PC-3 (cell line): ENCODE measurements around the gene SMYD1. TPM values are rescaled to one million over a fixed set of nuclear protein-coding genes. Genes with fewer than 3 reads are reported as not detected.
A peak's percentile ranks its signal among the peaks of the same experiment; 100 is the strongest.

Experiments
- ATAC-seq: fragments of 200-7000 bp; cut with Tn5 transposase; 2 replicates; pipeline ENCODE4 v1.9.1; 2020; ENCODE audit warnings: mild to moderate bottlenecking, moderate library complexity
- BruUV-seq: library from RNA; stranded (reverse); fragments of 400-500 nt; replicated peaks from 2 replicates; lab custom pipeline; 2021; lab: Mats Ljungman, UMichigan
- CTCF ChIA-PET: fragments of 300-600 bp; sonication (Branson Sonifier 250); formaldehyde crosslinking; loops from one replicate; lab custom pipeline; 2022; ENCODE audit warnings: antibody characterized with exemption; lab: Charles Lee
- POLR2A ChIA-PET: fragments of 300-600 bp; sonication (Branson Sonifier 250); formaldehyde crosslinking; loops from one replicate; lab custom pipeline; 2022; ENCODE audit warnings: antibody characterized with exemption; ENCODE audit not compliant: unreplicated experiment; lab: Charles Lee
- DNase-seq: peaks from one replicate; pipeline ENCODE4 v3.0.0-alpha.2; 2015
- H2AFZ ChIP-seq: fragments of 300-600 bp; sonication (generic); 2 replicates; pipeline ENCODE4 v1.6.0; 2016; ENCODE audit warnings: antibody characterized with exemption, low read length
- H3F3A ChIP-seq: fragments of 300-600 bp; sonication (generic); one replicate; pipeline ENCODE4 v1.6.0; 2017; ENCODE audit warnings: antibody characterized with exemption, low read length, control low read depth, mild to moderate bottlenecking; ENCODE audit not compliant: unreplicated experiment
- H3K27ac ChIP-seq: fragments of 300-600 bp; sonication (generic); 2 replicates; pipeline ENCODE4 v1.5.1; 2016; ENCODE audit warnings: mild to moderate bottlenecking, low read length
- H3K27me3 ChIP-seq: fragments of 300-600 bp; sonication (generic); 2 replicates; pipeline ENCODE4 v1.6.1; 2016; ENCODE audit warnings: low read length, mixed read lengths
- H3K36me3 ChIP-seq: fragments of 300-600 bp; sonication (generic); 2 replicates; pipeline ENCODE4 v1.6.1; 2016; ENCODE audit warnings: low read depth, mixed run types, low read length, mixed read lengths
- H3K4me1 ChIP-seq: fragments of 300-600 bp; sonication (generic); 2 replicates; pipeline ENCODE4 v1.5.1; 2016; ENCODE audit warnings: low read length; ENCODE audit not compliant: insufficient read depth
- H3K4me2 ChIP-seq: fragments of 300-600 bp; sonication (generic); 2 replicates; pipeline ENCODE4 v1.6.0; 2016; ENCODE audit warnings: low read length
- H3K4me3 ChIP-seq: fragments of 300-600 bp; sonication (generic); 2 replicates; pipeline ENCODE4 v1.5.1; 2016; ENCODE audit warnings: mild to moderate bottlenecking, low read length, mixed read lengths
- H3K79me2 ChIP-seq: fragments of 300-600 bp; sonication (generic); 2 replicates; pipeline ENCODE4 v1.6.1; 2017; ENCODE audit warnings: low read length, mixed read lengths
- H3K9ac ChIP-seq: fragments of 300-600 bp; sonication (generic); 2 replicates; pipeline ENCODE4 v1.6.0; 2016; ENCODE audit warnings: mild to moderate bottlenecking, low read length
- H3K9me2 ChIP-seq: fragments of 300-600 bp; sonication (generic); replicated peaks from 2 replicates; pipeline ENCODE4 v1.6.1; 2016; ENCODE audit warnings: mixed run types, low read length, mixed read lengths
- H3K9me3 ChIP-seq: fragments of 300-600 bp; sonication (generic); 2 replicates; pipeline ENCODE4 v1.6.1; 2016; ENCODE audit warnings: low read length, mixed read lengths
- H4K20me1 ChIP-seq: fragments of 300-600 bp; sonication (generic); 2 replicates; pipeline ENCODE4 v1.6.1; 2016; ENCODE audit warnings: low read length, mixed read lengths
- EZH2 ChIP-seq: fragments of 300-600 bp; sonication (generic); IDR thresholded peaks from one replicate; pipeline ENCODE4 v1.6.1; 2017; ENCODE audit warnings: antibody characterized with exemption, mild to moderate bottlenecking, low read length; ENCODE audit not compliant: unreplicated experiment
- EZH2phosphoT487 ChIP-seq: fragments of 300-600 bp; sonication (generic); IDR thresholded peaks from 2 replicates; pipeline ENCODE4 v1.6.1; 2018; ENCODE audit warnings: mild to moderate bottlenecking, antibody characterized with exemption, low read length, borderline replicate concordance
- intact Hi-C: fragments of 100-400 bp; cut with micrococcal nuclease; formaldehyde crosslinking; loops from 2 replicates; pipeline ENCODE4 v1.9.0; 2023
- total RNA-seq: library from RNA; depleted of rRNA; stranded (reverse); fragments of >200 nt; gene quantifications from 2 replicates; pipeline ENCODE4 v1.2.3, GENCODE V29; 2014
- TF ChIP-seq, protein P1 (sequence below): fragments of 300-600 bp; sonication (generic); conservative IDR thresholded peaks from 2 replicates; pipeline ENCODE4 v1.5.1; 2017; ENCODE audit warnings: antibody characterized with exemption, low read depth, mild to moderate bottlenecking, low read length

SMYD1 gene
- total RNA-seq, 1 experiment from 2014 or later: not detected

DNA sequence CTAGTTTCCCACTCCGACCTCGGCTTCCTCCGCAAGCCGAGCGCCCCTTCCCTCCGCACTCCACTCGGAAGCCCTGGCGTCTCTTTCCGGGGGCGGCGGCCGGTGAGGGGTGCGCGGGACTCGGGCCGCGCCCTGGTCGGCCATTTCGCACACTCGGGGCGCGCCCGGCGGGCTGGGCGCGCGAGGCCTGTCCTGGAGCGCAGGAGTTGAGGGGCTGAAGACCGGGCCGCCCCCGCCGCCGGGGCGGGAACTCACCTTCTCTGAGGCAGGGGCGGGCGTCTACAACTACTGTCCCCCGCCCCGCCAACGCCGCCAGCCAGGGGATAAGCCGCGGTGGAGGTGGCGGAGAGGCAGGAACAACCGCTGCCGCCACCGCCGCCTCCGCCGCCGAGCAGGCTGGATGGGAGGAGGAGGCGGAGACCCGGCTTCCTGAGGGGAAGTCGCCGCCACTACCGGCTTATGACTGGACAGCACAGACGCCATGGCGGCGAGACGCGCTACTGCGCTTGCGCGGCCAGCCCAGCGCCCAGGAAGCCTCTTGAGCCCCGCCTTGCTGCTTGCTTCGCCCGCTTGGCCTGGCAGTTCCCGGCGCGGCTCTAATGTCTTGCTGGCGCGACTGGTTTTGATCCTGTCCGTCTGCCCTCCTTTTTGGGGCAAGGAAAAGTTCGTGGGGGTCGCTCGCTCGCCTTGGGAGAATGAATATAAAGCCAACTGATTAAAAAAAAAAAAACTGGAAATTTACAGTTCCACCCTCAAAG, 12.1 kb upstream of the SMYD1 start, which contains the start of gene KRCC1:
KRCC1 (minus strand) TSS at position 413 of the 758 bp plus-strand sequence. CDS start 27,220 bp downstream, outside the sequence.
- POLR2A ChIA-PET: no interaction called here
- ATAC-seq: peak; percentile 91
- no peaks in the 10 kb centered on the region for H4K20me1 ChIP-seq

DNA sequence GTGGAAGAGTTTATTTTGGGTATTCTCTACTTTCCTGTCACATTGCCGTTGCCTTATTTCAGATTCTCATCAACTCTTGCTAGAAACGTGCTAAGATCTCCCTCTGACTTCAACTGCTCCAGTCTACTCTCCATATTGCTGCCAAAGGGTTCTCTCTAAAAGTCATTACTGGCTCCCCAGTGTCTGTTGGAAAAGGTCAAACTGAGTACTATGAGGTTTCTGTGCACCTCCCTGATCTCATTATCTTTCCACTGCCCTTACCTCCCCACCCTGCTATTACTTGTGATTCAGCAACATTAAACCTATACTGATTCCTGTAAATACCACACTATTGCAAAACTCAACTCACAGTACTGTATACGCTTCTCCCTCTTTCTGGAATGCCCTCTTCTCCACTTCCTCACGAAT, 10.2 kb upstream of the SMYD1 start:
- no peaks in the 10 kb centered on the region for H3K27me3 ChIP-seq
- ChIA-PET POLR2A (no interaction called here), CTCF (no interaction called here)
- no peaks in the 10 kb centered on the region for H3F3A ChIP-seq
- DNase-seq (no peak), ATAC-seq (no peak)
- peaks cover 19% of the 10 kb centered on the region for H3K4me1 ChIP-seq
- H3K9me2 ChIP-seq: no peaks in the 10 kb centered on the region
- intact Hi-C loops: no loop called here
- BruUV-seq: no TSS peak
- H3K4me3 ChIP-seq: no peak overlapping the region
- no peaks in the 10 kb centered on the region for H3K9me3 ChIP-seq
- H3K36me3 ChIP-seq: no peaks in the 10 kb centered on the region; the same call in 1 of the 2 replicates
- H3K4me2 ChIP-seq: no peak overlapping the region
- no peak overlapping the region for H3K27ac ChIP-seq
- no peaks in the 10 kb centered on the region for H4K20me1 ChIP-seq
- H3K79me2 ChIP-seq: peaks cover 26% of the 10 kb centered on the region
- H3K9ac ChIP-seq: no peak overlapping the region
- no peak for TF ChIP-seq EZH2
- TF ChIP-seq EZH2phosphoT487: no peak
- TF ChIP-seq, protein P1, sequence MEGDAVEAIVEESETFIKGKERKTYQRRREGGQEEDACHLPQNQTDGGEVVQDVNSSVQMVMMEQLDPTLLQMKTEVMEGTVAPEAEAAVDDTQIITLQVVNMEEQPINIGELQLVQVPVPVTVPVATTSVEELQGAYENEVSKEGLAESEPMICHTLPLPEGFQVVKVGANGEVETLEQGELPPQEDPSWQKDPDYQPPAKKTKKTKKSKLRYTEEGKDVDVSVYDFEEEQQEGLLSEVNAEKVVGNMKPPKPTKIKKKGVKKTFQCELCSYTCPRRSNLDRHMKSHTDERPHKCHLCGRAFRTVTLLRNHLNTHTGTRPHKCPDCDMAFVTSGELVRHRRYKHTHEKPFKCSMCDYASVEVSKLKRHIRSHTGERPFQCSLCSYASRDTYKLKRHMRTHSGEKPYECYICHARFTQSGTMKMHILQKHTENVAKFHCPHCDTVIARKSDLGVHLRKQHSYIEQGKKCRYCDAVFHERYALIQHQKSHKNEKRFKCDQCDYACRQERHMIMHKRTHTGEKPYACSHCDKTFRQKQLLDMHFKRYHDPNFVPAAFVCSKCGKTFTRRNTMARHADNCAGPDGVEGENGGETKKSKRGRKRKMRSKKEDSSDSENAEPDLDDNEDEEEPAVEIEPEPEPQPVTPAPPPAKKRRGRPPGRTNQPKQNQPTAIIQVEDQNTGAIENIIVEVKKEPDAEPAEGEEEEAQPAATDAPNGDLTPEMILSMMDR: no peak
- no peak overlapping the region for H2AFZ ChIP-seq

More for the DNA sequence above, 12.1 kb upstream of the SMYD1 start, which contains the start of gene KRCC1:
- Histone ChIP-seq H3K9me3 (no peaks in the 10 kb centered on the region), H3K9ac (peak within 1 kb of the TSS; percentile 100), H3K27ac (peak within 1 kb of the TSS; percentile 68), H3K4me2 (peak within 1 kb of the TSS; percentile 87), H3K36me3 (no peaks in the 10 kb centered on the region; the same call in 1 of the 2 replicates), H3F3A (no peaks in the 10 kb centered on the region), H3K79me2 (peaks cover 26% of the 10 kb centered on the region), H3K27me3 (no peaks in the 10 kb centered on the region), H2AFZ (peak within 1 kb of the TSS; percentile 79), H3K4me3 (peak within 1 kb of the TSS; percentile 94), H3K4me1 (peaks cover 19% of the 10 kb centered on the region), H3K9me2 (no peaks in the 10 kb centered on the region)
- CTCF ChIA-PET: no interaction called here
- no peak for TF ChIP-seq EZH2
- TF ChIP-seq EZH2phosphoT487: no peak
- TF ChIP-seq, protein P1: no peak
- peak; percentile 96 for DNase-seq
- intact Hi-C loops: loop anchor here (1.0 kb wide), 2 partner anchors 17 to 34 kb away; no protein-coding TSS in a partner anchor
- BruUV-seq: no TSS peak

DNA sequence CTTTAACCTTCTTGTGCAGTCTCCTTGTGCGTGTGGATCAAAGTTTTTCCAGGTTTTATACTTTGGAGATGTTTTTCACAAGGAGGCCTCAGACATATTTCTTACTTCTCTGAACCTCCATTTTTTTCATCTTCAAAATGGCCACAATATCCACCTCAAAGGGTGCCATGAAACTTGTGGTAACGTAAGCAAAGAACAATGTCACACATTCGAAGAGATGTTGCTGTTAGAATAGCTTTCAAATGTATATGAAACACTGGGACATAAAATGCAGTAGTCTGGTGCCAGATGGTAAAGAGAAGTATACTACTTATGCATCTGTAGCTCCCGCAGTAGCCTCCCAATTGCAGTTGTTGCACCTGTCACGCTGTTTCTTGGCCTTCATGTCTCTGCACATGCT, 9.4 kb upstream of the SMYD1 start:
- no peaks in the 10 kb centered on the region for H4K20me1 ChIP-seq
- POLR2A ChIA-PET: interaction anchor here (0.7 kb wide), 1 partner anchor 20 kb away, joined by 7 read pairs; no protein-coding TSS in a partner anchor
- no peak overlapping the region for H3K27ac ChIP-seq
- peaks cover 23% of the 10 kb centered on the region for H3K79me2 ChIP-seq
- no peak for ATAC-seq
- CTCF ChIA-PET: no interaction called here
- H3K9me3 ChIP-seq: no peaks in the 10 kb centered on the region
- no peaks in the 10 kb centered on the region for H3K9me2 ChIP-seq
- H3K4me3 ChIP-seq: no peak overlapping the region
- no peaks in the 10 kb centered on the region for H3F3A ChIP-seq
- H3K36me3 ChIP-seq: no peaks in the 10 kb centered on the region; the same call in 1 of the 2 replicates
- intact Hi-C loops: no loop called here
- H3K4me2 ChIP-seq: no peak overlapping the region
- no TSS peak for BruUV-seq
- H3K27me3 ChIP-seq: no peaks in the 10 kb centered on the region
- no peak overlapping the region for H3K9ac ChIP-seq
- peaks cover 19% of the 10 kb centered on the region for H3K4me1 ChIP-seq
- no peak for DNase-seq
- H2AFZ ChIP-seq: no peak overlapping the region
- no peak for TF ChIP-seq EZH2
- no peak for TF ChIP-seq EZH2phosphoT487
- TF ChIP-seq, protein P1: no peak
